NCI-H187 treated with DMSO at 0.1 percent for 48 hours (cell line): ENCODE data around the gene ZNF189.

Experiments
- DNase-seq: peaks from one replicate; lab custom pipeline; 2025; lab: John Stamatoyannopoulos, UW

Gene ZNF189

GRCh38 chr9:101419863-101420262 lies 21.2 kb downstream of the ZNF189 start:
- no peak for DNase-seq

- no peak for DNase-seq
Measured at GRCh38 chr9:101421653-101422065, 23.0 kb downstream of the ZNF189 start.

- no peak for DNase-seq
Measured at GRCh38 chr9:101427358-101427757, 28.7 kb downstream of the ZNF189 start.

GRCh38 chr9:101427957-101428655 lies 29.5 kb downstream of the ZNF189 start:
- DNase-seq: no peak

GRCh38 chr9:101428909-101429308 lies 30.3 kb downstream of the ZNF189 start:
- no peak for DNase-seq

- no peak for DNase-seq
Measured at GRCh38 chr9:101429736-101430135, 31.1 kb downstream of the ZNF189 start.

GRCh38 chr9:101432171-101432570 lies 33.5 kb downstream of the ZNF189 start:
- no peak for DNase-seq

GRCh38 chr9:101432740-101433139 lies 34.1 kb downstream of the ZNF189 start:
- no peak for DNase-seq

GRCh38 chr9:101433229-101433628 lies 34.6 kb downstream of the ZNF189 start:
- no peak for DNase-seq

- no peak for DNase-seq
Measured at GRCh38 chr9:101434998-101435397, 36.3 kb downstream of the ZNF189 start.

- DNase-seq: no peak
Measured at GRCh38 chr9:101435601-101436079, 37.0 kb downstream of the ZNF189 start, which contains the start of gene ALDOB. ALDOB (minus strand) TSS chr9:101435774; CDS start chr9:101430887, 4,887 bp downstream.

GRCh38 chr9:101437806-101438232 lies 39.2 kb downstream of the ZNF189 start:
- no peak for DNase-seq

- DNase-seq: no peak
Measured at GRCh38 chr9:101438523-101438922, 39.9 kb downstream of the ZNF189 start.

GRCh38 chr9:101440714-101441230 lies 42.1 kb downstream of the ZNF189 start:
- no peak for DNase-seq

GRCh38 chr9:101442318-101442717 lies 43.7 kb downstream of the ZNF189 start:
- no peak for DNase-seq

GRCh38 chr9:101442736-101443135 lies 44.1 kb downstream of the ZNF189 start:
- no peak for DNase-seq

- DNase-seq: no peak
Measured at GRCh38 chr9:101443364-101443771, 44.7 kb downstream of the ZNF189 start.

- DNase-seq: no peak
Measured at GRCh38 chr9:101445353-101446029, 46.8 kb downstream of the ZNF189 start.

GRCh38 chr9:101446732-101447131 lies 48.1 kb downstream of the ZNF189 start:
- DNase-seq: no peak

- no peak for DNase-seq
Measured at GRCh38 chr9:101448680-101449070, 50.0 kb downstream of the ZNF189 start.

GRCh38 chr9:101449071-101449721 lies 50.5 kb downstream of the ZNF189 start:
- DNase-seq: no peak

GRCh38 chr9:101450931-101451330 lies 52.3 kb downstream of the ZNF189 start:
- DNase-seq: no peak

- no peak for DNase-seq
Measured at GRCh38 chr9:101451498-101451897, 52.8 kb downstream of the ZNF189 start.
